Mesodermal cell (in vitro differentiated cells): ENCODE measurements around the gene PTPRE.

Experiments used
- H3K27ac ChIP-seq: 2 replicates; pipeline ENCODE4 v1.7.0; 2013; ENCODE audit warnings: mild to moderate bottlenecking, low read depth, low read length, moderate library complexity; ENCODE audit not compliant: severe bottlenecking
- H3K36me3 ChIP-seq: 2 replicates; pipeline ENCODE4 v1.7.1; 2013; ENCODE audit warnings: mild to moderate bottlenecking, low read length, moderate library complexity; ENCODE audit not compliant: control insufficient read depth, insufficient read depth
- H3K4me1 ChIP-seq: one replicate; pipeline ENCODE4 v1.7.1; 2013; ENCODE audit warnings: mild to moderate bottlenecking, low read length; ENCODE audit not compliant: insufficient read depth, control insufficient read depth, poor library complexity, severe bottlenecking
- H3K4me3 ChIP-seq: 2 replicates; pipeline ENCODE4 v1.7.0; 2013; ENCODE audit warnings: low read length, control low read depth, mild to moderate bottlenecking; ENCODE audit not compliant: insufficient read depth, poor library complexity, severe bottlenecking; ENCODE audit errors: extremely low read depth
- H3K9me3 ChIP-seq: 2 replicates; pipeline ENCODE4 v1.7.1; 2013; ENCODE audit warnings: mild to moderate bottlenecking, low read length, moderate library complexity; ENCODE audit not compliant: control insufficient read depth
- WGBS, 2 experiments: methylation state at CpG; one replicate each; pipeline ENCODE4 v1.1.5; 2013; ENCODE audit warnings: missing lambda C conversion rate in 2 of 2; ENCODE audit not compliant: insufficient coverage in 2 of 2; 5-methylcytosine and 5-hydroxymethylcytosine counted together

The PTPRE gene

GRCh38 chr10:127894146-127894545 lies 12.8 kb upstream of the PTPRE start:
- no peaks in the 10 kb centered on the region for H3K36me3 ChIP-seq
- H3K9me3 ChIP-seq, result no peaks in the 10 kb centered on the region
- no peak overlapping the region for H3K27ac ChIP-seq
- H3K4me1 ChIP-seq, result peaks cover 4% of the 10 kb centered on the region
- no peak overlapping the region for H3K4me3 ChIP-seq
- WGBS, 2 experiments, result no CpG with 5 or more reads among the region's 1 CpG

- Histone ChIP-seq H3K9me3 (no peaks in the 10 kb centered on the region), H3K27ac (no peak overlapping the region), H3K4me3 (no peak overlapping the region)
Observed at GRCh38 chr10:127896590-127896989, 10.3 kb upstream of the PTPRE start.

GRCh38 chr10:127897177-127897576 lies 9.7 kb upstream of the PTPRE start:
- no peaks in the 10 kb centered on the region for H3K9me3 ChIP-seq
- no peaks in the 10 kb centered on the region for H3K36me3 ChIP-seq
- H3K4me3 ChIP-seq, result no peak overlapping the region
- H3K4me1 ChIP-seq, result no peaks in the 10 kb centered on the region
- no peak overlapping the region for H3K27ac ChIP-seq
- WGBS, 2 experiments, result 60% methylated on average over 1 of the region's 2 CpGs; no CpG with 5 or more reads in 1 of the 2 experiments

More at GRCh38 chr10:127896590-127896989, 10.3 kb upstream of the PTPRE start:
- no peaks in the 10 kb centered on the region for H3K4me1 ChIP-seq
- no peaks in the 10 kb centered on the region for H3K36me3 ChIP-seq

GRCh38 chr10:127899766-127900387 lies 7.0 kb upstream of the PTPRE start:
- 63 to 90% methylated on average over 1 to 2 of the region's 3 CpGs for whole genome bisulfite sequencing, 2 experiments
- Histone ChIP-seq H3K27ac (no peak overlapping the region), H3K36me3 (no peaks in the 10 kb centered on the region), H3K4me1 (no peaks in the 10 kb centered on the region), H3K4me3 (no peak overlapping the region), H3K9me3 (no peaks in the 10 kb centered on the region)

GRCh38 chr10:127903789-127904188 lies 3.1 kb upstream of the PTPRE start:
- WGBS, 2 experiments, result 91 to 100% methylated on average over 3 to 4 of the region's 5 CpGs
- H3K9me3 ChIP-seq, result no peaks in the 10 kb centered on the region
- H3K4me3 ChIP-seq, result no peak overlapping the region
- peaks cover 1% of the 10 kb centered on the region for H3K4me1 ChIP-seq
- H3K27ac ChIP-seq, result no peak overlapping the region
- no peaks in the 10 kb centered on the region for H3K36me3 ChIP-seq

- Histone ChIP-seq H3K4me3 (no peak overlapping the region), H3K36me3 (no peaks in the 10 kb centered on the region), H3K27ac (no peak overlapping the region), H3K9me3 (no peaks in the 10 kb centered on the region), H3K4me1 (peaks cover 8% of the 10 kb centered on the region)
- WGBS, 2 experiments, result 79 to 96% methylated on average over 4 to 5 of the region's 5 CpGs
Observed at GRCh38 chr10:127904311-127905000, 2.4 kb upstream of the PTPRE start.

- no peaks in the 10 kb centered on the region for H3K36me3 ChIP-seq
- no peaks in the 10 kb centered on the region for H3K9me3 ChIP-seq
- H3K4me3 ChIP-seq, result no peak overlapping the region
- peaks cover 10% of the 10 kb centered on the region for H3K4me1 ChIP-seq
- no peak overlapping the region for H3K27ac ChIP-seq
- WGBS, 2 experiments, result 83 to 91% methylated on average over 13 of the region's 14 CpGs
Observed at GRCh38 chr10:127905001-127905847, 1.7 kb upstream of the PTPRE start.

GRCh38 chr10:127905848-127906261 lies 1.0 kb upstream of the PTPRE start:
- 79 to 95% methylated on average over 4 to 10 of the region's 10 CpGs for WGBS, 2 experiments

GRCh38 chr10:127907411-127908105 lies 655 bp downstream of the PTPRE start:
- Histone ChIP-seq H3K4me3 (peak overlapping the region; percentile 62), H3K27ac (no peak overlapping the region), H3K9me3 (no peaks in the 10 kb centered on the region), H3K36me3 (no peaks in the 10 kb centered on the region), H3K4me1 (peaks cover 11% of the 10 kb centered on the region)
- 20 to 21% methylated on average over 48 to 55 of the region's 65 CpGs for WGBS, 2 experiments

More at GRCh38 chr10:127905848-127906261, 1.0 kb upstream of the PTPRE start:
- Histone ChIP-seq H3K27ac (no peak overlapping the region), H3K36me3 (no peaks in the 10 kb centered on the region), H3K9me3 (no peaks in the 10 kb centered on the region), H3K4me3 (no peak overlapping the region), H3K4me1 (peaks cover 11% of the 10 kb centered on the region)

GRCh38 chr10:127908106-127908958 lies 1.4 kb downstream of the PTPRE start:
- Histone ChIP-seq H3K27ac (no peak overlapping the region), H3K4me3 (peak overlapping the region; percentile 62)
- 89 to 90% methylated on average over 7 to 8 of the region's 13 CpGs for WGBS, 2 experiments

More at GRCh38 chr10:127908106-127908958, 1.4 kb downstream of the PTPRE start:
- Histone ChIP-seq H3K4me1 (peaks cover 11% of the 10 kb centered on the region), H3K36me3 (no peaks in the 10 kb centered on the region), H3K9me3 (no peaks in the 10 kb centered on the region)
